Tibial nerve (tissue), 4 donors: ENCODE data around the gene SMYD3. TPM values are rescaled to one million over a fixed set of nuclear protein-coding genes. Genes with fewer than 3 reads are reported as not detected.

Experiments
- DNase-seq, 2 donors: peaks; one replicate each; pipeline ENCODE4 v3.0.0-alpha.2; 2019; ENCODE audit warnings: low spot score in 2 of 2
- H3K27ac ChIP-seq, 4 donors: fragments of 200-600 bp; sonication (generic) in 3 of 4; one replicate each; pipeline ENCODE4 v1.5.1; 2017 to 2019; ENCODE audit warnings: mild to moderate bottlenecking in 1 of 4
- H3K27me3 ChIP-seq, 2 donors: fragments of 200-600 bp; sonication (generic) in 1 of 2; one replicate each; pipeline versions ENCODE4 v1.5.1 to v1.6.0; 2017 to 2019
- H3K36me3 ChIP-seq, 3 donors: fragments of 200-600 bp; sonication (generic); one replicate each; pipeline ENCODE4 v1.5.1; 2018 to 2019
- H3K4me1 ChIP-seq, 4 donors: fragments of 200-600 bp; sonication (generic) in 3 of 4; one replicate each; pipeline ENCODE4 v1.5.1; 2017 to 2019
- H3K4me3 ChIP-seq, 4 donors: fragments of 200-600 bp; sonication (generic) in 3 of 4; one replicate each; pipeline ENCODE4 v1.5.1; 2017 to 2019; ENCODE audit warnings: mild to moderate bottlenecking in 1 of 4, moderate library complexity in 1 of 4
- H3K9me3 ChIP-seq, 4 donors: fragments of 200-600 bp; sonication (generic) in 3 of 4; one replicate each; pipeline ENCODE4 v1.5.1; 2017 to 2019
- CTCF ChIP-seq, 5 experiments: fragments of 200-600 bp in 3 of 5; fragments of 450-650 bp in 2 of 5; sonication (generic) in 3 of 5; IDR thresholded peaks; one replicate each; pipeline ENCODE4 v1.5.1; 2016 to 2019; ENCODE audit warnings: antibody characterized with exemption in 5 of 5, mild to moderate bottlenecking in 3 of 5, moderate library complexity in 2 of 5
- EP300 ChIP-seq, 2 donors: sonication (generic); formaldehyde crosslinking; IDR thresholded peaks; one replicate each; pipeline ENCODE4 v1.6.1; 2017; ENCODE audit warnings: antibody characterized with exemption in 2 of 2, mild to moderate bottlenecking in 1 of 2
- POLR2A ChIP-seq, 2 donors: fragments of 450-650 bp; IDR thresholded peaks; one replicate each; pipeline ENCODE4 v1.6.1; 2017; ENCODE audit warnings: antibody characterized with exemption in 2 of 2, mild to moderate bottlenecking in 2 of 2, moderate library complexity in 2 of 2
- WGBS, 2 donors: methylation state at CpG; one replicate each; pipeline ENCODE4 v1.1.5; 2018; 5-methylcytosine and 5-hydroxymethylcytosine counted together
- total RNA-seq, 4 donors: library from RNA; depleted of rRNA; stranded (reverse); fragments of >200 nt; gene quantifications; one replicate each; pipeline ENCODE4 v1.1.0, GENCODE V29; 2016

Gene SMYD3
- total RNA-seq, 4 donors from 2014 or later: 22.2 to 30.3 (median 27.0) TPM

GRCh38 chr1:245926888-245927287, 580.2 kb downstream of the SMYD3 start:
- no peaks in the 10 kb centered on the region for H3K27me3 ChIP-seq
- no peak overlapping the region for H3K27ac ChIP-seq
- no peaks in the 10 kb centered on the region for H3K9me3 ChIP-seq
- DNase-seq: no peak
- 75 to 80% methylated on average over 3 of the region's 3 CpGs for WGBS, 2 donors
- no peaks in the 10 kb centered on the region for H3K4me1 ChIP-seq
- no peak overlapping the region for H3K4me3 ChIP-seq
- H3K36me3 ChIP-seq: peaks cover 0 to 27% (median 0%) of the 10 kb centered on the region in 3 donors
- TF ChIP-seq POLR2A (IDR thresholded peaks at IDR 0.05) (no peak), CTCF (IDR thresholded peaks at IDR 0.05) (no peak), EP300 (IDR thresholded peaks at IDR 0.05) (no peak)

DNA sequence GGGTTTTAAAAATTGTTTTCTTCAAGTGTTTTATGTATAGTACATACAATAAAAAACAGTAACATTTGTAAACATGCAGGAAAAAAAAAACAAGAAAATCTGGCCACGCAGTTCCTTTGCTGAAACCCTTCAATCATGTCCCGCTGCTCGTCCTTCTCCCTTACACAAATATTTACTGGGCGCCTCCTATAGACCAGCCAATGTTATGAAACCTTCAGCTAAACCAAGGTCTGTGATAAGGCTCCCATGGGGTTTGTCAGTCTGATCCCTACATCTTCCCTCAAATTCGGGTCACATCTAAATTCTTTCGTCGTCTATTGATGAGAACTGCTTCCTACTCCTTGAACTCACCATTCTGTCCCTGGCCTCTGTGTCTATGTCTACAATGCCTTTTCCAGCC, 583.9 kb downstream of the SMYD3 start:
- Histone ChIP-seq H3K36me3 (peaks cover 0 to 20% (median 0%) of the 10 kb centered on the region in 3 donors), H3K4me1 (no peaks in the 10 kb centered on the region), H3K27me3 (no peaks in the 10 kb centered on the region), H3K9me3 (no peaks in the 10 kb centered on the region), H3K4me3 (no peak overlapping the region), H3K27ac (no peak overlapping the region)
- no peak for DNase-seq
- 85 to 88% methylated on average over 7 of the region's 7 CpGs for WGBS, 2 donors
- no peak for TF ChIP-seq CTCF (IDR thresholded peaks at IDR 0.05)
- no peak for TF ChIP-seq POLR2A (IDR thresholded peaks at IDR 0.05)
- TF ChIP-seq EP300 (IDR thresholded peaks at IDR 0.05): no peak

GRCh38 chr1:245921417-245921816, 585.7 kb downstream of the SMYD3 start:
- no peak for TF ChIP-seq POLR2A (IDR thresholded peaks at IDR 0.05)
- no peak for TF ChIP-seq CTCF (IDR thresholded peaks at IDR 0.05)
- no peak for TF ChIP-seq EP300 (IDR thresholded peaks at IDR 0.05)
- H3K4me3 ChIP-seq: no peak overlapping the region
- no peaks in the 10 kb centered on the region for H3K9me3 ChIP-seq
- H3K36me3 ChIP-seq: peaks cover 0 to 2% (median 0%) of the 10 kb centered on the region in 3 donors
- 70 to 98% methylated on average over 2 of the region's 2 CpGs for WGBS, 2 donors
- no peak for DNase-seq
- no peaks in the 10 kb centered on the region for H3K4me1 ChIP-seq
- no peak overlapping the region for H3K27ac ChIP-seq
- no peaks in the 10 kb centered on the region for H3K27me3 ChIP-seq

DNA sequence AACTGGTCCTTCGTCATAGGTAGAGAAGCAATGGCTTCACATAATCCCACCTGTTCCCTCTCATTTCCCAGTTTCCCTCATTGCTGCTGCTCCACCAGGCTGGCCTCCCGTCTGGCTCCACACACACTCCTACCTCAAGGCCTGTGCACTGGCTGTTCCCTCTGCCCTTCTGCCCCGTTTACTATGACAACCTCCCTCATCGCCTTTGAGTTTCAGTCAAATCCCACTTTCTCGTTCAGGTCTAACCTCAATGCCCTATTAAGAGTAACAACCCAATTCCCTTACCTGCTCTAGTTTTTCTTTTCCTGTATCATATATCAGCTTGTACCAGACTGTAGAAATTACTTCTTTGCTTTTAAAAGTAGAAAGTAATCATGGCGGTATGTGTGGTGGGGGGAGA, 589.7 kb downstream of the SMYD3 start:
- H3K27me3 ChIP-seq: no peaks in the 10 kb centered on the region
- peaks cover 0 to 6% (median 0%) of the 10 kb centered on the region in 4 donors for H3K9me3 ChIP-seq
- TF ChIP-seq EP300 (IDR thresholded peaks at IDR 0.05) (no peak), CTCF (IDR thresholded peaks at IDR 0.05) (no peak), POLR2A (IDR thresholded peaks at IDR 0.05) (no peak)
- no peak overlapping the region for H3K27ac ChIP-seq
- no peak for DNase-seq
- no peak overlapping the region for H3K4me3 ChIP-seq
- 79% methylated on average over 6 of the region's 6 CpGs for WGBS, 2 donors
- H3K36me3 ChIP-seq: peaks cover 0 to 20% (median 0%) of the 10 kb centered on the region in 3 donors
- no peaks in the 10 kb centered on the region for H3K4me1 ChIP-seq

GRCh38 chr1:245915841-245916240, 591.2 kb downstream of the SMYD3 start:
- peaks cover 0 to 20% (median 0%) of the 10 kb centered on the region in 3 donors for H3K36me3 ChIP-seq
- no peaks in the 10 kb centered on the region for H3K4me1 ChIP-seq
- H3K4me3 ChIP-seq: no peak overlapping the region
- no peak overlapping the region for H3K27ac ChIP-seq
- no peaks in the 10 kb centered on the region for H3K27me3 ChIP-seq
- no peak for DNase-seq
- 92 to 94% methylated on average over 2 of the region's 2 CpGs for WGBS, 2 donors
- peaks cover 0 to 6% (median 0%) of the 10 kb centered on the region in 4 donors for H3K9me3 ChIP-seq
- TF ChIP-seq POLR2A (IDR thresholded peaks at IDR 0.05) (no peak), CTCF (IDR thresholded peaks at IDR 0.05) (no peak), EP300 (IDR thresholded peaks at IDR 0.05) (no peak)
